Activated T-cell treated with anti-CD3 and anti-CD28 coated beads for 4 hours (primary cell): ENCODE measurements around the gene CLIC6.

Experiments used
- DNase-seq: peaks from one replicate; pipeline ENCODE4 v3.0.0-alpha.2; 2020

CLIC6 gene

GRCh38 chr21:34730756-34731445, 62.1 kb downstream of the CLIC6 start:
- DNase-seq = no peak

DNA sequence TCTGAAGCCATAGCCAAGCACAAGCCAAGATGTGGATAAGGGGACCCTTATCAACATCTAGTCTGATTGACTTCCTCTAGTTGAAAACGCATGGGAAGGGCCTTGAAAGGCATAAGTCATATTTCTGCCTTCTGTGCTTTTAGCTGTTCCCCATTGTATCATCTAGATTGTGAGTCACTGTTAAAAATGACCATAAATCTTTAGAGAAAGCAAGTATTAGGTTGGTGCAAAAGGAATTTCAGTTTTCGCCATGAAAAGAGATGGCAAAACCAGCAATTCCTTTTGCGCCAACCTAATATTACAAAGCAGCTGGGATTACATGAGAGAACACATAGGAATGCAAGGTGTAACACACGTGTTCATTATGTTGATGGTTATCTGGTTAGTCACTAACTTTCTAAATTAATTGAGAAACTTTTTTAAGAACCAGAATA, 63.6 kb downstream of the CLIC6 start:
- DNase-seq = no peak

GRCh38 chr21:34733852-34734251, 65.1 kb downstream of the CLIC6 start:
- DNase-seq = no peak

GRCh38 chr21:34734696-34735095, 65.9 kb downstream of the CLIC6 start:
- DNase-seq = no peak

- no peak for DNase-seq
Observed at GRCh38 chr21:34736116-34736874, 67.5 kb downstream of the CLIC6 start.

DNA sequence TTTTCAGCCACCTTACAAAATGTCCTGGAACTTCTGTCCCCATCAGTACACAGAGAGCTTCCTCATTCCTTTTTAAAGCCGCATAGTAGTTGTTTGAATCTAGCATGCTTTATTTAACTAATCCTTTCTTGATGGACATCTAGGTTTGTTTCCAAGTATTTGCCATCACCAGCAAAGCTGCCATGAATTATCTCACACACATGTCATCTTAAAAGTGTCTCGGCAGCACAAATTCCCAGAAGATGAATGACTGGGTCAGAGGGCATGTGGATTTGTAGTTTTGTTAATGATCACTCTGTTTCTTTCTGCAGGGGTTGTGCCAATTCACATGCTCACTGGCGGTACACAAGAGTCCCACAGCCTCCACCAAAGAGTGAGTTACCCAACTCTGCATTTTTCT, 68.3 kb downstream of the CLIC6 start:
- no peak for DNase-seq

GRCh38 chr21:34740198-34740597, 71.4 kb downstream of the CLIC6 start:
- no peak for DNase-seq

DNA sequence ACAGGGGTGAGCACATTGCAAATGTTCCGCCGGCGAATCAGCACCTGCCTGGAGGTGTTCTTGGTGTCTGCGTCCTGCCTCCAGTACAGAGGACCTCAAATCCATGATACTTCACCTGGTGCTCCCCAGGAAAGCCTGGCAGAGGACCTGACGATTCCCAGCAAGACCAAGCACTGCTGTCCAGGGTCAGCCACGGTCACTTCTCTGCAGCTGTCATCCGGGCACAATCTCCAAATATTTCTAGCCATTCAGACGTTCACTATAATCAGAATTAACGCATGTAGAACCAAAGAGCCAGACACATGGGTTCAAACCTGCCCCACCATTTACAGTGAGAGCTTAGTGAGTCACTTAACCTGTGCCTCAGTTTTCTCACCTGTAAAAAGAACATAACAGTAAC, 74.5 kb downstream of the CLIC6 start:
- no peak for DNase-seq

- no peak for DNase-seq
Observed at GRCh38 chr21:34743831-34744230, 75.0 kb downstream of the CLIC6 start.

DNA sequence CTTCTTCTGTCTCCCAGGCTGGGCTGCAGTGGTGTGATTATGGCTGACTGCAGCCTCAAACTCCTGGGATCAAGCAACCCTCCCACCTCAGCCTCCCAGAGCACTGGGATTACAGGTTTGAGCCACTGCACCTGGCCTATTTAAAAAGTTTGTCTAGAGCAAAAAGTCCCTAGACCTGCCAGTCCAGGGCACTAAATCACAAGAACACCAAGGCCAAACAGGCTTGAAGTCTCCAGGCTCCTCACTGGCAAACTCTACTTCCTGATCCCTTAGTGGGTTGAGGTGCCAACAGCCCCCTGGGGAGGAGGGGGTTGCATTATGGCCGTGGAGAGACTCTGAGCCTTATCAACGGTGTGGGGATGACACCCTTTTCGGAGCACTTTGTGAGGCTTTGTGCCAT, 76.0 kb downstream of the CLIC6 start:
- no peak for DNase-seq

DNA sequence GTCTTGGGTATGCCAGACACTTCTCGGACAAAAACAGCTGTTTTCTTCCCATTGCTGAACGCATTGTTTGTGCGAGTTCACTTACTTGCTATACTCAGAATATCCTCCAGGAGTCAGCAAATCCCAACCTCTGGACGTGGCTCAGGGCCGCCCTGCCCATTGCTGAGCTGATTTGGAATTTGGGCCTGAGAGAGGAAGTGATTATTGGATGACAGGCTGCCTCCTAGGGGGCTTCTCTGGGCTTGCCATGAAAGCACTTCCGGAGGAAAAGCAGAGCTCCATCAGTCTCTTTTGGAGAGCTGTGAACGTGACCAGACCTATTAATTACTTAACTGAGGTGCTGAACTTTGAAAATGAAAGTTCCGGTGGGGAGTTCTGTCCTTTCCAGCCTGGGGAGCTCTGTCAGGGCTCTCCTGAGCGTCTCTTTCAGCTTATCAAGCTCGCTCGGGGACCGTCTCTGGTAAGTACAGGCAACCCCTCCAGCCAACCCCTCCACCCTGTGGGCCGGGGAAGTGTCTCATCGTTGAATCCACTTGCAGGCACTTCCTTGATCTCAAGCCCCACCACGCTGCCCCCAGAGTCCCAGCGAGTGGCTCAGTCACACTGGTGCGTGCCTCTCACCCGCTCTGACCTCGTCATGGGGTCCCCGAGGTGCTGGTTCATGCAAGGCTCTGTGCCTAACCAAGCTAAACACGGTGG, 76.9 kb downstream of the CLIC6 start:
- DNase-seq = peak; percentile 36

GRCh38 chr21:34748862-34749261, 80.1 kb downstream of the CLIC6 start:
- DNase-seq = no peak

DNA sequence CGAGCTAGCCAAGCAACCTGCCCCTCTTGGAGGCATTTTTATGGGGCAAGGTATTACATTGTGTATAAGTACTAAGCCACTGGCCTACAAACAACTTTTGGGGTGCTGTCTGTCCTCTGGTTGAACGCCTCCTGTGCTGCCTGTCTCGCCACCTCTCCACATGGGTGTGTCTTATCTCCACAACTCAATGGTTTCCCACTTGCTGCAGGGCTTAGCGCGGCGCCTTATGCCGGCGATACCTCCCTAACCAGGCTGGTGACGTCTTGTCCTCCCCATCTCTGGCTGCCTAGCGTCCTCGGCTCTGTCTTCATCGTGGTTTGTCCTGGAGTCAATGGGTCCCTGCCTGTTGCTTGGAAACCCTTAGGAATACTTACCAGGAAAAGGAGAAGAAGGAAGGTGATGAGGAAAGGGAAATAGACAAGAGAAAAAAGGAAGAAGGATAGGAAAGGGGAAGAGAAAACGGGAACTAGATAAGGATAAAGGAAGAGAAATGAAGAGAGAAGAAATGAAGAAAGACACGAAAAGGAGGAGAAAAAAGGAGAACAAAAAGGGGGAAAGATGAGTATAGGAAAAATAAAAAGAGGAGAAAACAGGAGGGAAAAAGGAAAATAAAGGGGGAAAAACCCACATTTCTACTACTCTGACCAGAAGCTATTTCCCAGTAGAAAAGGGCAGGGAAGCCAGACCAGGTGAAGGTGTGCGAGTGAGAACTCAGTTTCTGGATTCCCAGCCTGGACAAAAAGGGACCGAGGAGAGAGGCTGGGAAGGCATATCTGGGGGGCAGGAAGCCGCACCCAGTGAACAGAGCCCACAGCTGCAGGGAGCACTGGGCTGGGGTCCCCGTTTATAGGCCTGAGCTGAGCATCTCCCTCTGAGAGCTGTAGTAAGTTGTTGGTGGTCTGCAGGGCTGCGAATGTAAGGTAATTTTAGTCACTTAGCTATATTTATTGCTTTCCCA, 86.2 kb downstream of the CLIC6 start:
- DNase-seq = no peak

- DNase-seq = no peak
Observed at GRCh38 chr21:34761758-34762330, 93.0 kb downstream of the CLIC6 start.

GRCh38 chr21:34762786-34763185, 94.0 kb downstream of the CLIC6 start:
- no peak for DNase-seq

DNA sequence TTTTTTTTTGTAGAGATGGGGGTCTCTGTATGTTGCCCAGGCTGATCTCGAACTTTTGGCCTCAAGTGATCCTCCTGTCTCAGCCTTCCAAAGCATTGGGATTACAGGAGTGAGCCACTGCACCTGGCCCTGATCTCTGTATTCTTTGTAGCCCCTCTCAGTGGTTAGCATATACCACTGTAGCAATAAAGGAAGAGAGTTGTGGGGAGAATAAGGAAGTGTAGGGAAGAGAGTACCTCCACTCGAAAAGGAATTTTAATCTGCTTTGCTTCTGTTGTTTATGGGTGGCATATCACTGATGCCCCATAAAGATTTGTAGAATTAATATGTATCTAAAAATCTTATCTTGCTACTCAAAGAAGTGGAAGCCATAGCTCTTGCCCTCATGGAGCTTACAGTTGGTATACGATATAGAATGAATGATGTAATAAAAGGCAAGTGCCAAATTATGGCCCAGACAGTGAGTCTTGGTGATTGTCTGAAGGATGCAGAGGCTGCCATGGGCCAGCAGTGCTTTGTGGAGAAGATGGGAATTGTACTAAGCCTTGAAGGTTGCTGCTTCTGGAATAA, 96.0 kb downstream of the CLIC6 start:
- DNase-seq = no peak

DNA sequence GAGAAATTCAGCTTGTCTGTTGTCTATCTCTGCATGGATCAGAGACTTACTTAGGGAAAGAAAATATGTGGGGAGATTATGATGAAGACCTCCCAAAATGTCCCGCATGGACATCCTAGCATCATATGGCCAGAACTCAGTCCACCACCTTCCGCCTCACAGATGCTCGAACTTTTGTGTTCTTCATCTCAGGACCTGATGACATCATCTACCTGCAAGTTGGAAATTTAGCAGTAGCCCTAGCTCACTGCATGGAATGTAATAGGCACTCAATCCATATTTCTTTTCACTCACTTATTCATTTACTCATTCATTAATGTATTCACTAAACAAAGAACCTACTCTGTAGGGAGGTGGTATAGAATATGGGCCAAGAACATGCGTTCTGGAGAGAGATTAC, 96.8 kb downstream of the CLIC6 start:
- DNase-seq = no peak

- DNase-seq = no peak
Observed at GRCh38 chr21:34766862-34767261, 98.1 kb downstream of the CLIC6 start.
